Stimulated activated CD4-positive, alpha-beta T cell treated with anti-CD3 and anti-CD28 coated beads, Interleukin-4, amount 100 ng/mL, for 48 hours (primary cell): Measurements from ENCODE around the gene HTRA1.

Source experiments
- DNase-seq, 2 donors: peaks; one replicate each; pipeline ENCODE4 v3.0.0-alpha.2; 2020; ENCODE audit warnings: low read depth in 2 of 2

Gene HTRA1

DNA sequence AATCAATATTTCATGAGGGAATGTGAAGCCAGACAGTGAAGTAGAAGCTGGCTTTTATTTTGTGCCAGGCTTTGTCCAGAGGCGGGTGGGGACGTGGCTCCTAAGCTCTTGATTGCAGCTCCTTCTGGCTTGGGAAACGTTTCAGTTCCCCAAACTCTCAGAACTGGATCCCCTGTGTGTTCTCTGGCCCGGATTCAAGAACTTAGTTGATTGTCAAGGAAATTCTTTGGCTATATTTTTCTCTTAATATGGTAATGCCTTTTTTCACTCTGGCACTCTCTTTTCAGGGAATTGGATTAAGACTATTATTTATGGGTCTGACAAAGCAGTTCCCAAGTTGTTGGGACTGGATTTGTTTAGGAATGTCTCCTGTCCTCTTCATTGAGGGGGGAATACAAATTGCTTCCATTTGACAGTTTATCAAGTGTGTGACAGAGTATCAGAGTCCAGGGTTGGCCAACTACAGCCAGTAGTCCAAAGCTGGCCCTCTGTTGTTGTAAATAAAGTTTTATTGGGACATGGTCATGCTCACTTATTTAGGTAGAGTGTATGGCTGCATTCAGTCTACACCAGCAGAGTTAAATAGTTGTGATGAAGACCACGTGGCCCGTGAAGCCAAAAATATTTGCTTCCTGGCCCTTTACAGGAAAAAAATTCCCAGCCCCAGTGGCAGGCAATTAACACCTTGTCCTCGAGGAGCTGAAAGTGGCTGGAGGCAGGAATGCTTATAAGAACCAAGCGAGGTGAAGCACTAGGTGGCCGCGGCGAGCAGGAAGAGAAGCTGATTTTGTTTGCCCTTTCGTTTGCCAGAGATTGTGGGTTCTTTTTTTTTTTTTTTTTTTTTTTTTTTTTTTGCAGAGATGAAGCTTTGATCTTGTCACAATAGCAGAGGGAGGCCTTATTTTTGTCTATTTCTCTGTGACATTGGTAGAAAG is 34.3 kb downstream of the HTRA1 start:
- no peak for DNase-seq

DNA sequence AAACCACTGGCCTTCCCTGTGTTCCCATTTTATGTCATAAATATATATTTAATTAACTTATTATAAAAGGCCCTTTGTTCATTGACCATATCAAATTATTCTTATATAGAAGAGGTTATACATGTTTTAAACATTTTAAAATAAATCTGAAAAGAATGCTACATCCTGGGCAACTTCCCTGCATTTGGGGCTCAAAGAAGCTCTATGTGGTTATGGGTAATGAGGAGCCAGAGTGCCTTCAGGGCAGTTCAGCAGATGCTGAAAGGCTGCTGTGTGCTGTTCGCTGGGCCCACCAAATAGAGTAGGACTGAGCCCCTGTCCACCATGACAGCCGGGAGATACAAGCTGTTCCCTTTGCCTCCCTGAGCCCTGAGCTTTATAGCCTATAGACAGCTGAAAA is 35.9 kb downstream of the HTRA1 start:
- no peak for DNase-seq

DNA sequence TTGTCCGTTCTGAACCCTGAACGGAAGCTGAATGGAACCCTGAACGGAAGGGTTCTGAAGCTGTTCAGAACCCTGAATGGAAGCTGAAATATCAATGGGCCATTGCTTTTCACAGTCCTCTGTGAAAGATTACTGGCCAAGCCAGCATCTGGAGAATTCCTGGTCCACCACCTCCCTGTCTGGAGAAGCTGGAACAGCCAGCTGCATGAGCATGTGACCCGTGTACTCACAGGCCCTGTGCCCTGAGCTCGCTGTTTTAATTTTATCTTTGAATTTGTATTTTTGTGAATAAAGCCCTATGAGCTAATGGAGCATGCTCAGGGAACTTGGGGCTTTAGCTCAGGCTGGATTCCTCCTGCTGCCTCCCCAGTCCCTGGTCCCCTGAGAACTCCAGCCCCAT is 37.2 kb downstream of the HTRA1 start:
- no peak for DNase-seq

DNA sequence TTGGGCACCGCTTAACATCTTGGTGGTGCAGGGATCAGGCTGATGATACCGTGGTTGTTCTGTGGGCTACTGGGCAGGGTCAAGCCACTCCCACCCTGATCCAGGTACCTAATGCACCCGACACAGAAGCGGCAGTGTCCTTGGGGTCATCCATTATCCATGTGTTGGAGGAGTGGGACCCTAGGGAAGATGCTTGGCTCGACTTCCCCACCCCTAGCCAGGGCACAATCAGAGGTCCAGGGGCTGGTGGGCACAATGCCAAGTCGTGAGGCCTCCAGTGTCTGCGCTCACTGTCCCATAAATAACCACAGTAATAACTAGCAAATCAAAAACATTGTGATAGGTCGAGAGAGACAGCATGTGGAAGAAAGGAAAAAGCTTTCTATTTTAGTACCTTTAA is 37.7 kb downstream of the HTRA1 start:
- no peak for DNase-seq

DNA sequence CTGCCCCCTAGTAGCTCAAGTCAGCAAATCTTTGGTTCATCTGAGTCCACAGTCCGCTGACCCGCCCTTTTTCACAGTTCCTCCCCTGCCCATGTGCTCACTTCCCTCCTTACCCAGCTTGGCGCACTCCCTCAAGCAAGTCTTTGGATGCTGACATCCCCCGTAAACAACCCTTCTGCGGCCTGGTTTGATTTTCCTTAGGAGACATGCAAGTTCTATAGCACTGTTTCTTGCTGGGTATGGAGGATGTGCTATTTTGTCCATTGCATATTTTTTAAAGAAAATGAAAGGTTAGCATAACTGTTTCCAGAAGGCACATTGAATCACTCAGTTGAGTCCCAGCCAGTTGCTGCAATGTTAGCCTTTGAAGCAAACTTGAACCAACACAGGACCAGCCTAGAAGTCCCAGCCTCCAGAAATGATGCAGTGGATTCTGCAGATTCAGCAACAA is 38.2 kb downstream of the HTRA1 start:
- DNase-seq = no peak

DNA sequence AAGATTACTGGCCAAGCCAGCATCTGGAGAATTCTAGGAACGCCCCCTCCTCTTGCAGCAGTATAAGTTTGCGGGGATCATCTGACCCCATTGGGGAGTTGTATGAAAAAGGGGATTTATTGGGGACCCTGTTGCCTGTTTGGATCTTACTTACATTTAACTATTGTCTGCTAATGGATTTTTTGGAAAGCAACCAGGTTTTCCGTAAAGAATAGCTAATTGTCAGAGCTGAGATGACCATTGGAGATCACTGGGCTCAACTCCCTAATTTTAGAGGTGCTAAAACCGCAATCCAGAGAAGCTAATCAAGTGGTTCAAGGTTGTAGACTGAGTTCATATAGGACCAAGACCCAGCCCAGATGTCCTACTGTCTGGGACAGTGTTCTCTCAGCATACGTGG is 38.8 kb downstream of the HTRA1 start:
- no peak for DNase-seq

DNA sequence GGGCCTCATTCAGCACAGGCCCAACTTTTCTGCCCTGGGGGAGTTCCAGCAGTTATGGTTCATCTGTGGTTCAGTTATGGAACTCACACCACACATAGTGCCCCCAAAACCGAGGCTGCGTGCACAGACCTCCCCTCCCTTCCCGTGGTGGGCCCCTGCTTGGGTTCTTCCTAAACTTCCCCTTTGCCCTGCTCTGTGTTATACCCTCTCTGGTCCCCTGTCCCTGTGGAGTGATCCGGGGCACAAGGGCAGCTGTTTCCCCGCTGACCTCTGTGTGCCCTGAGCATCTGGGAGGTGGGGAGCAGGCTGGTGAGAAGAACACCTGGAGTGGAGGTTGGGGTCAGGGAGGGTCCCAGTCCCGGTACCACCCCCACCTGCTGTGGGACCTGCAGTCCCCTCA is 39.4 kb downstream of the HTRA1 start:
- no peak for DNase-seq

DNA sequence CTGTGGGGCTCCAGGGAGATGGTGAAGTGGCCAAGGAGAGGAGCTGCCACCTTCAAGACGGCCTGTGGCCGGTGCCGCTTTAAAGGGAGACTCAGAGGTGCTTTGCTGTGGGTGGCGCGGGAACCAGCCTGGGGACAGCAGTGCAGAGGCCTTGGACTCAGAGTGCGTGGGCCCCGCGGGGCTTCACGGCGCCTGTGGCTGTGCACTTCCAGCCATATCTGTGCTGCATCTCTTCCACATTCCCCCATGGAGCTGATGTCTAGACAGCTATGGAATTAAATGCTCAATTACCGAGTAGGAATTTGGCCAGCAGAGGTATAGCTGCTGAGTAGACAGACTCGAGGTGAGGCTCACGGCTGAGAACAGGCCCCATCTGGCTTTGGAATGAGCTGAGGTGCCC is 41.7 kb downstream of the HTRA1 start:
- DNase-seq = no peak

DNA sequence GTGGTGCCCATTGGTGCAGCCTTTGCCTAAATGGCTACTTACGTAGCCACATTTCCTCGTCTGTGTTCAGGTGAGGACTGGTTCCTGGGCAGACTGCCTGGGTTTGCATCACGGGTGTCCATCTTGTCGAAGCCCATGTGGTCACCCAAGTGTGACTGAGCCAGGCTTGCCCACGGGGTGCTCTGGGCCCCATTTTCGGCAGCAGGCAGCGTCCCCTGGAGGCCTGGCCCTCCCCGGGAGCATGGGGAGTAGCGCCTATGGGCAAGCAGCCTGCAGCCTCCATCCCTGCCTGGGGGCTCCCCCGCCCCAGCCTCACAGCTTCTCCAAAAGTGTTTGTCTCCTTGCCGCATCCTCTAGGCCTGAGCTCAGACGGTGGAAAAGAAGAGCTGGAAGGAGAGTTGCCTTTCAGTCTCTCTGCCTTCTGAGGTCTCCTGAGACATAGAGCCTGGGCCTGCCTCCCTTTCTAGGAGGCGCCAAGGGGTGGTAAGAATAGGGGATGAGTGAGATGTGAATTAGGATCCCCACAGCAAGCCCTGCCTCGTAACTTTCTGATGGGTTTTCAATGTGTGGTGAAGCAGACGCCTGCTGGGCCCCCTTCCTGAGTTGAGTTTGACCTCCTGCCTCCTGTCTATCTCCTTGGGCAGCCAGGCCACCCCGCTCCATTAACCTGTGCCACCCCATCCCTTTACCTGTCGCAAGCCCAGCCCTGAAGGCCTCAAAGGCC is 42.7 kb downstream of the HTRA1 start:
- no peak for DNase-seq

DNA sequence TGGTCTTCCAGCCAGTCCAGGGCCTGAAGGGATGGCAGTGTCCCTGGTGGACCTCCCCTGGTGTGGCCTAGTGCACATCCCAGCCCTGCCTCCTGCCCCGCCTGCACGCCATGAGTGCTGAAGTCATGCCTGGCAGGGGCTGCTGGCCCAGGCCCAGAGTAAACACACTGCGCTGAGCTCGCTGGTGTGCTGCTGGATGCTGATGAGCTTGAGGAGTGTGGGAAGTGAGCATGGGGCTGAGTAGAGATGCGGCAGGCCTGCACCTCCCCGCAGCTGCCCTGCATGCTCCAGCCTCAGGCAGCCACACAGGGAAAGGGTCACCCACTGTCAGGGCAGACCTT is 43.2 kb downstream of the HTRA1 start:
- no peak for DNase-seq

DNA sequence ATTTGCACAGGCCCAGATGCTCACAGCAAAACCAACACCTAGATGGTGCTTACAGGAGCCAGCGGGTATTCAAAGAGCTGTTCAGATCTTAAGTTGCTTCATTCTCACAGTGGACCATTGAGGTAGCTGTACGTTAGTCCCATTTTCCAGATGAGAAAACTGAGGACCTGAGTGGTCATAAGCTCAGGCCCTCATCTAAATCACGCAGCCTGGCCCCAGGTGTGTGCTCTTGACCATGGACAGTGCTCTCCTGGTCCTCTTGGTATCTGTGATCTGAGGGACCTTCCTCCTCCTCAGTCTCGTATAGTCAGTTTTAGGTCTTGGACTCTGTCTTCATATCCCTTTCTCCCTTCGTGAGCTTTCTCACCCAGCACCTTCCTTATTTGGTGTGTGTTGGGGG is 43.7 kb downstream of the HTRA1 start:
- no peak for DNase-seq

DNA sequence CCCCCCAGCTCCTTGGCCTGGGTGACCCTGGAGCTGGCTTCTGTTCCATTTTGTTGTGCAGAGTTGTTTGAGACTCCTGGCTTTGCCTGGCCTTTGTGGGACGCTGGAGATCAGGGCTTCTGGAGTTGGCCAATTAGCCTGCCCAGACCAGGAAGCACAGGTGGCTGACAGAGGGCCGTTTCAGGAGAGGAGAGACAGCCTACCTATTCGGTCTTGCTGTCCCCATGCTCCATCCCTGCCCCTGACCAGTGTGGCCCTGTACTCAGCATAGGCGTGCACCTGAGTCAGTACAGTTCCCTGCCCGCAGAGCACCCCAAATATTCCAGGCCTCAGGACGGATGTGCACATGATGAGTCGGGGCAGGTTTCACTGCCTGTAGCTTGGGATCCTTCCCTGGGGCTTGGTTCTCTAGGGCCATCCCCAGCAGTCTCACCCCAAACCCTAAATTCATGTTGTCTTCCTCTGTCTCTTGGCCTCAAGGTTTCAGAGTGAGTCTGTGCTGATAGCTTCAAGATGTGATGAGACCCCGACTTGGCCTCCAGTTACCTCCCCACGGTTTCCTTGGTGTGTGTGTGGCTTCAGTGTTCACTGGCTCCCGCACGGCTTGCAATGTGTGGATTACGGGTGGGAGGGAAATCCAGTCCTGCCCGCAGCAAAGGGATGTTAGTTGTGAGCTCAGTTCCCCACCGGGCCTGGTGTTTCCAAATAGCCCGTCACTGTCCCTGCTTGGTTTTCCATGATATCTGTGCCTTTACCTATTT is 44.7 kb downstream of the HTRA1 start:
- DNase-seq = no peak

DNA sequence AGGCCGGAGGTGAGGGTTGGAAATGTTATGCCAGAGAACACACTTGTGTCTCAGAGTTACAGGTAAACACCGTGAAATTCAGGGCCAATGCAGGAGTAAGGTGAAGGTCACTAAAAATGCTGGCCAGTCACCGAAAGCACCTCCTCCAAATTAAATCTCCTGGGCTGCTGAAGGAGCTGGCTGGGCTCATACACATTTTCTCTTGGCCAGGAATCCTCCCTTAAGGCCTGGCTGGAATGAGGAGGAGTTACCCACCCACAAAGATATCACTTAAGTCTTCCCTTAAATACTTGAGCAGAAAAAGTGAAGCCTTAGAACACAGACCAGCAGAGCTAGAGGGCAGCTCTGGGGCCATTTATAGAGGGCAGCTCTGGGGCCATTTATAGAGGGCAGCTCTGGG is 46.3 kb downstream of the HTRA1 start:
- no peak for DNase-seq

DNA sequence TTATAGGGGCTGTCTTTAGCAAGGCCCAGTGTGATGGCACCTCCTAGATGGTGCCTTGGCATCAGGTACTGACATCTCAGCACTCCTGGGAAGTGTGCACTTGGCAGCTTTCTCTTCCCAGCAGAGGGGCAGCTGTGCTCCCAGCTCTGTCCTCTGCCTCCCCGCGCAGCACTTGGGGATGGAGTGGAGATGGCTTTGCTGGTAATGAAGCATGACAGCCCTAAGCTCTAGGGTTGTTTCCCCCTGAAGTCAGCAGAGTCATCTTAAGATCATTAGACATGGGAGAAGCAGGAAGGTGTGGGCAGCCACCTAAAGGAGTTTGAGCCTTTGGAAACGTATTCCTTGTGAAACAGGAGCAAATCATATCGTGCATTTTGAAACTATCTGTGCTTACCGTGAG is 46.7 kb downstream of the HTRA1 start:
- no peak for DNase-seq

DNA sequence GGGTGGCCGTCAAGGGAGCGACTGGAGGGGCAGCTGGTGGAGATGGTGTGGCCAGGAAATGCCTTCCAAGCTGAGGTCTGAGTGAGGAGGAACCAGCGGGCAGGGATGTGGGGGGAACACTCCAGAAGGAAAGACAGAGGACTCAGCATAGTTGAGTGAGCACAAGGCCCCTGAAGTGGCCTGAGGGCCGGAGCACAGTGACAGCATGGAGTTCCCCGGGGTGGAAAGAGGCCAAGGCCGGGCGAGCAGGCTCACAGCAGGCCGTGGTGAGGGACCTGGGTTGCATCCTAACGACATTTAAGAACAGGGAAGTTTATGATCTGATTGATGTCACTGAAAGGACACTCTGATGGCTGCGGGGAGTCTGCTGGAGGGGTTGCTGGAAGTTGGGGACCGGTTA is 48.0 kb downstream of the HTRA1 start:
- DNase-seq = no peak

DNA sequence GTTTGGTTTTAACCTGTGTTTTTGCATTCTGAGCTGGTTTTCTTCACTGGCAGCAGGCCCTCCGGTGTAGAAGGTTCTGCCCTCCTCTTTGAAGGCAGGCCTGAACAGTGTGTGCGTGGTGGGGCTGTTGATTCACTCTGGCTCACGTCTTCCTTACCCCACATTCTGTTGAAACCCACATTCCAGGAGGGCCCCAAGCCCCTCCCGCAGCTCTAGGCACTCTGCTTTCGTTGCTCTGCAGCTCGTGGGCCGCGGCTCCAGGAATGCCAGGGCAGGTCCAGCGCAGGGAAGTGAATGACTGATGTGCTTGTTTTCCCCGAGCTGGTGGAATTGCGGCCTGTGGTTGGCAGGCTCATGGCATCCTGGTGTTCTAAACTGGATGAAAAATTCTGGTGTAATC is 49.0 kb downstream of the HTRA1 start:
- DNase-seq = no peak

DNA sequence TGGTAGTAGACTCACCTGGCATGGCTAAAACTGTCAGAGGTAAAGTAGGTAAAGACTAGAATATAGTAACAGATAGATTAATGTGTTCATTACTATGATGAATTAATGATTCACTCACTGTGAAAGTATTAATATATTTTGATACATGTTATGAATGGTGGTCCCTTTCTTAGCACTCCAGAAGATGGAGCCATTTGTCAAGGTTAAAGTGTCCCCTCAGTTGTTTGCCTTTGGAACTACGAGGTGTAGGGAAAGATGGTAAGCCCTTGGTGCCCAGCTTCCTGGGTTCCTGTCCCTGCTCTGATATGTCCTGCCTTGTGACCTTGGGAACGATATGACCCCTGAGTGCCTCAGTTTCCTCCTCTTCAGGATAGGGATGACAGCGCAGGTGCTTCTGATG is 49.4 kb downstream of the HTRA1 start:
- no peak for DNase-seq

DNA sequence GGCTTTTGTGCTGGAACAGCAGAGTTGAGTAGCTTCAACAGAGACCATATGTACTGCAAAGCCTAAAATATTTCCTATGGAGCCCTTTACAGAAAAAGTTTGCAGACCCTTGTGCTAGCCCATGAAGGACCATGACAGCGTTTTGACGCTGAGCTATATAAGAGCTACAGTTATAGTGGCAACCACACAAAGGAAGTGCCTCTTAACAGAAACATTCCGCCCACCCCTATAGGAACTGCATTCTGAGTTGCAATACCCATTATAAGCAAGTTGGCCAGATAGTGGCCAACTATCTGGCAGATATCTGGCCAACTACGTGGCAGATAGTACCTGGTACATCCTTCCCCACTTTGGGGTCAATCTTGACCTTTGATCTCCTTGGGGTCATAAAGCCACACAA is 51.7 kb downstream of the HTRA1 start:
- DNase-seq = no peak

DNA sequence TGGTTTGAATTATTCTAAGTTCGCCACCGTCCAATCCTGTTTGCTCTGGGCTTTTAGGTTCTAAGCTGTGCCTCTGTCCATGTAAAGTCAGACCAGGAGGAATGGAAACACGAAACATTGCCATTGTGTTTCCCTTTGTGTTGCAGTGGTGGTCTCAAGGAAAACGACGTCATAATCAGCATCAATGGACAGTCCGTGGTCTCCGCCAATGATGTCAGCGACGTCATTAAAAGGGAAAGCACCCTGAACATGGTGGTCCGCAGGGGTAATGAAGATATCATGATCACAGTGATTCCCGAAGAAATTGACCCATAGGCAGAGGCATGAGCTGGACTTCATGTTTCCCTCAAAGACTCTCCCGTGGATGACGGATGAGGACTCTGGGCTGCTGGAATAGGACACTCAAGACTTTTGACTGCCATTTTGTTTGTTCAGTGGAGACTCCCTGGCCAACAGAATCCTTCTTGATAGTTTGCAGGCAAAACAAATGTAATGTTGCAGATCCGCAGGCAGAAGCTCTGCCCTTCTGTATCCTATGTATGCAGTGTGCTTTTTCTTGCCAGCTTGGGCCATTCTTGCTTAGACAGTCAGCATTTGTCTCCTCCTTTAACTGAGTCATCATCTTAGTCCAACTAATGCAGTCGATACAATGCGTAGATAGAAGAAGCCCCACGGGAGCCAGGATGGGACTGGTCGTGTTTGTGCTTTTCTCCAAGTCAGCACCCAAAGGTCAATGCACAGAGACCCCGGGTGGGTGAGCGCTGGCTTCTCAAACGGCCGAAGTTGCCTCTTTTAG is 52.9 kb downstream of the HTRA1 start:
- DNase-seq = no peak

DNA sequence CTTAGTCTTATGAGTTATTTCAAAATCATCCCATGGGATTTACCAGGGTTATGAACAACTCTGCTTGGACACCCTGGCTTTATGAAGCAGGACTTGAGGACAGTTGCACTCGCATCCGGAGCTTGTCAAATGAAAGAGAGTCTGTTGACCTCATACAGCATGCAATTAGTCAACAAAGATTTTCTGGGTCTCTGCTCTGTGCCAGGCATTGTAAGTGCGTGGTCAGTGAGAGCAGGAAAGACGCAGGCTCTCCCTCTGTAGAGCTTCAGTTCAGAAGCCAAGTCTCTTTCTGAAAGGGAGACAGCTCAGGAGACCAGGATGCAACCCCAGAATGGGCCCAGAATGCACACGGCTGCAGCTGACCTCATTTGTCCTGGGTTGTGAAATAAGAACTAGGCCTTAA is 53.7 kb downstream of the HTRA1 start:
- DNase-seq = no peak

DNA sequence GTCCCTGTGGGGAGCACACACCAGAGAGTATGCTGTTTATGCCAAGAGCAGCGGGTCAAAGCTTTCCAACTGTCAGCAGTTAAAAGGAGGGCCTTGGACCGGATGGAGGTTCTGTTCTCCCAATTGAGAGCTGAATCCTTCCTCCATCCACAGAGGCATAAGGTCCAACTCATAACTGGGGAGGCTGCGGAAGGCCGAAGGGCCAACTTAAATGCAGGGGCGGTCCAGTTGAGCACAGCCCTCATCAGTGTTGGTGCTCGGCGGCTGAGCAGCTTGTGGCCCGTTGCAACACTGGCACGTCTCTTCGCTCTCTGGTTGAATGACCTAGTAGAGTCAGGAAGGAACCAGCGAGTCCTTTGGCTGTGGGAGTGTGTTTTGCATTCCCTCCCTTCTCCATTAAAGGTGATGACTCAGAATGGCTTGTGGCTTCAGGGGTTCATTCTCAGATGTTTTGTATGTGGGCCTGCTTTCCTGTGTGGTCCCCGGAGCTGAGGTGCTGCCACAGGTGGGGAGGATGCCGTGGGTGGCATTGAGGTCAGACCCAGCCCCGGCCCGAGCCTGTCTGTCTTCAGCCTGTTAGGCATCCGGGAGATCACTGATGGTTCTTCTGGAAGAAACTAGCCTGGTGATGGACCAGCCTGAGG is 54.4 kb downstream of the HTRA1 start:
- DNase-seq = peak; percentile 33 to 35
